HEK293 (cell line): ENCODE results near the gene NAPB.

Source experiments
- CTCF ChIA-PET: fragments of 350-600 bp; formaldehyde crosslinking; extraction: SDS; loops from one replicate; lab custom pipeline; 2021; ENCODE audit warnings: antibody characterized with exemption; lab: Yijun Ruan, JAX
- POLR2A ChIA-PET: fragments of 300-600 bp; formaldehyde crosslinking; extraction: SDS; loops from one replicate; lab custom pipeline; 2020; ENCODE audit warnings: antibody characterized with exemption, inconsistent platforms; lab: Yijun Ruan, JAX
- H3K27ac ChIP-seq: fragments of 200-500 bp; sonication (Bioruptor generic); 2 replicates; pipeline ENCODE4 v1.5.1; 2014; ENCODE audit warnings: low read depth, low read length, control low read depth, inconsistent platforms; ENCODE audit errors: extremely low read depth
- H3K36me3 ChIP-seq, 2 experiments: fragments of 200-500 bp in 1 of 2; sonication (Bioruptor generic) in 1 of 2; 1 replicate in 1 of 2; 2 replicates in 1 of 2; pipeline ENCODE4 v1.5.1; 2014 to 2017; ENCODE audit warnings: inconsistent platforms in 2 of 2, low read length in 2 of 2; ENCODE audit not compliant: control insufficient read depth in 2 of 2, insufficient read depth in 1 of 2
- H3K4me1 ChIP-seq: fragments of 200-500 bp; sonication (Bioruptor generic); 2 replicates; pipeline ENCODE4 v1.5.1; 2014; ENCODE audit warnings: mild to moderate bottlenecking, low read length, inconsistent platforms; ENCODE audit not compliant: control insufficient read depth, insufficient read depth
- H3K4me3 ChIP-seq: 2 replicates; pipeline ENCODE4 v1.5.1; 2011; ENCODE audit warnings: low read depth, mild to moderate bottlenecking, control low read depth, low read length, moderate library complexity
- H3K9me3 ChIP-seq: fragments of 200-500 bp; sonication (Bioruptor generic); 2 replicates; pipeline ENCODE4 v1.5.1; 2014; ENCODE audit warnings: low read depth, low read length, inconsistent platforms; ENCODE audit not compliant: control insufficient read depth, insufficient read depth
- FEZF1 ChIP-seq: fragments of 450-650 bp; formaldehyde crosslinking; IDR thresholded peaks from 2 replicates; pipeline ENCODE4 v1.5.1; 2016; ENCODE audit warnings: missing biosample characterization, missing genetic modification characterization
- GFI1B ChIP-seq: fragments of 450-650 bp; formaldehyde crosslinking; IDR thresholded peaks from 2 replicates; pipeline ENCODE4 v1.5.1; 2016; ENCODE audit warnings: missing biosample characterization, missing genetic modification characterization
- GLIS2 ChIP-seq: fragments of 450-650 bp; formaldehyde crosslinking; IDR thresholded peaks from 2 replicates; pipeline ENCODE4 v1.5.1; 2016; ENCODE audit warnings: missing biosample characterization, missing genetic modification characterization
- SP2 ChIP-seq: fragments of 450-650 bp; formaldehyde crosslinking; IDR thresholded peaks from 2 replicates; pipeline ENCODE4 v1.5.1; 2016; ENCODE audit warnings: missing biosample characterization, missing genetic modification characterization
- WT1 ChIP-seq: fragments of 450-650 bp; formaldehyde crosslinking; IDR thresholded peaks from 2 replicates; pipeline ENCODE4 v1.5.1; 2016; ENCODE audit warnings: missing biosample characterization, missing genetic modification characterization
- ZNF2 ChIP-seq: fragments of 450-650 bp; formaldehyde crosslinking; IDR thresholded peaks from 2 replicates; pipeline ENCODE4 v1.5.1; 2016; ENCODE audit warnings: missing biosample characterization, missing genetic modification characterization
- ZNF239 ChIP-seq: fragments of 450-650 bp; formaldehyde crosslinking; IDR thresholded peaks from 2 replicates; pipeline ENCODE4 v1.5.1; 2016; ENCODE audit warnings: missing biosample characterization, missing genetic modification characterization
- ZNF354C ChIP-seq: fragments of 450-650 bp; formaldehyde crosslinking; IDR thresholded peaks from 2 replicates; pipeline ENCODE4 v1.5.1; 2016; ENCODE audit warnings: missing biosample characterization, missing genetic modification characterization, low read depth, borderline replicate concordance
- ZNF530 ChIP-seq: fragments of 450-650 bp; formaldehyde crosslinking; IDR thresholded peaks from 2 replicates; pipeline ENCODE4 v1.5.1; 2016; ENCODE audit warnings: low read depth, missing biosample characterization, missing genetic modification characterization
- ZNF558 ChIP-seq: fragments of 450-650 bp; formaldehyde crosslinking; IDR thresholded peaks from 2 replicates; pipeline ENCODE4 v1.5.1; 2016; ENCODE audit warnings: missing biosample characterization, missing genetic modification characterization
- ZNF707 ChIP-seq: fragments of 450-650 bp; formaldehyde crosslinking; IDR thresholded peaks from 2 replicates; pipeline ENCODE4 v1.5.1; 2016; ENCODE audit warnings: missing biosample characterization, missing genetic modification characterization
- ZNF768 ChIP-seq: fragments of 450-650 bp; formaldehyde crosslinking; IDR thresholded peaks from 2 replicates; pipeline ENCODE4 v1.5.1; 2018; ENCODE audit warnings: missing biosample characterization, mild to moderate bottlenecking, missing genetic modification characterization
- TF ChIP-seq, protein P1 (sequence below): fragments of 450-650 bp; formaldehyde crosslinking; IDR thresholded peaks from 2 replicates; pipeline ENCODE4 v1.5.1; 2016; ENCODE audit warnings: missing biosample characterization, missing genetic modification characterization
- TF ChIP-seq, protein P2 (sequence below): fragments of 450-650 bp; formaldehyde crosslinking; IDR thresholded peaks from 2 replicates; pipeline ENCODE4 v1.5.1; 2016; ENCODE audit warnings: missing biosample characterization, missing genetic modification characterization, borderline replicate concordance
- TF ChIP-seq, protein P3 (sequence below): fragments of 450-650 bp; formaldehyde crosslinking; optimal IDR thresholded peaks from 2 replicates; pipeline ENCODE3; 2016; ENCODE audit warnings: missing biosample characterization, mild to moderate bottlenecking, missing genetic modification characterization
- TF ChIP-seq, protein P4 (sequence below): fragments of 450-650 bp; formaldehyde crosslinking; IDR thresholded peaks from 2 replicates; pipeline ENCODE4 v1.5.1; 2016; ENCODE audit warnings: missing biosample characterization, missing genetic modification characterization
- TF ChIP-seq, protein P5 (sequence below): fragments of 450-650 bp; formaldehyde crosslinking; IDR thresholded peaks from 2 replicates; pipeline ENCODE4 v1.5.1; 2016; ENCODE audit warnings: missing biosample characterization, missing genetic modification characterization
- TF ChIP-seq, protein P6 (sequence below): fragments of 450-650 bp; formaldehyde crosslinking; IDR thresholded peaks from 2 replicates; pipeline ENCODE4 v1.5.0; 2017; ENCODE audit warnings: missing biosample characterization, missing genetic modification characterization, borderline replicate concordance

Gene NAPB

DNA sequence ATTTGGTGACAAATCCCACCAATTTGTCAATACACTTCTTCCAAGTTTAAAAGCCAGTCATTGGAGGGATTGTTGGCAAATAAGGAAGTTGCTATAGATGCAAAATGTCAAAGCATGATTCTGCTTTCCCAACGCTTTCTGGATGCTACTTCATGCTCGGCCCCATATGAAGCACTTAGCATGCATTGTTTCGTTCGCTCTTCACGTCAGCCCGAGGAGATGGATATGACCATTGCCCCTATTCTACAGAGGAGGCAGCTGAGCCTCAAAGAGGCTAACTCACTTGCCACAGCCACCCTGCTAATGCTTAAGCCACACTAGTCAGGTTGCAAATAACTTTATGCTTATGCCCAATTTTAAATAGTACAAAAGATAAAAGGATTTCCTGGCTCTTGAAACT is 73.5 kb downstream of the NAPB start:
- Histone ChIP-seq H3K27ac (no peak overlapping the region), H3K4me1 (0 out of 2 replicates have a peak, but pooled peaks cover 2% of the 10 kb centered on the region), H3K36me3 (peaks cover 0 to 3% of the 10 kb centered on the region in 2 experiments; a peak in 1 of 3 replicates), H3K4me3 (no peak overlapping the region), H3K9me3 (no peaks in the 10 kb centered on the region)
- CTCF ChIA-PET, result interaction anchor here (1.6 kb wide), 1 partner anchor 10 kb away, joined by 5 read pairs; no protein-coding TSS in a partner anchor
- TF ChIP-seq, protein P1, sequence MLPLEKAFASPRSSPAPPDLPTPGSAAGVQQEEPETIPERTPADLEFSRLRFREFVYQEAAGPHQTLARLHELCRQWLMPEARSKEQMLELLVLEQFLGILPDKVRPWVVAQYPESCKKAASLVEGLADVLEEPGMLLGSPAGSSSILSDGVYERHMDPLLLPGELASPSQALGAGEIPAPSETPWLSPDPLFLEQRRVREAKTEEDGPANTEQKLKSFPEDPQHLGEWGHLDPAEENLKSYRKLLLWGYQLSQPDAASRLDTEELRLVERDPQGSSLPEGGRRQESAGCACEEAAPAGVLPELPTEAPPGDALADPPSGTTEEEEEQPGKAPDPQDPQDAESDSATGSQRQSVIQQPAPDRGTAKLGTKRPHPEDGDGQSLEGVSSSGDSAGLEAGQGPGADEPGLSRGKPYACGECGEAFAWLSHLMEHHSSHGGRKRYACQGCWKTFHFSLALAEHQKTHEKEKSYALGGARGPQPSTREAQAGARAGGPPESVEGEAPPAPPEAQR (tag by site-specific recombination), result no peak
- TF ChIP-seq GLIS2 (tag by site-specific recombination) (no peak), GFI1B (tag by site-specific recombination) (no peak), ZNF558 (tag by site-specific recombination) (no peak), ZNF354C (tag by site-specific recombination) (no peak)
- TF ChIP-seq, protein P2, sequence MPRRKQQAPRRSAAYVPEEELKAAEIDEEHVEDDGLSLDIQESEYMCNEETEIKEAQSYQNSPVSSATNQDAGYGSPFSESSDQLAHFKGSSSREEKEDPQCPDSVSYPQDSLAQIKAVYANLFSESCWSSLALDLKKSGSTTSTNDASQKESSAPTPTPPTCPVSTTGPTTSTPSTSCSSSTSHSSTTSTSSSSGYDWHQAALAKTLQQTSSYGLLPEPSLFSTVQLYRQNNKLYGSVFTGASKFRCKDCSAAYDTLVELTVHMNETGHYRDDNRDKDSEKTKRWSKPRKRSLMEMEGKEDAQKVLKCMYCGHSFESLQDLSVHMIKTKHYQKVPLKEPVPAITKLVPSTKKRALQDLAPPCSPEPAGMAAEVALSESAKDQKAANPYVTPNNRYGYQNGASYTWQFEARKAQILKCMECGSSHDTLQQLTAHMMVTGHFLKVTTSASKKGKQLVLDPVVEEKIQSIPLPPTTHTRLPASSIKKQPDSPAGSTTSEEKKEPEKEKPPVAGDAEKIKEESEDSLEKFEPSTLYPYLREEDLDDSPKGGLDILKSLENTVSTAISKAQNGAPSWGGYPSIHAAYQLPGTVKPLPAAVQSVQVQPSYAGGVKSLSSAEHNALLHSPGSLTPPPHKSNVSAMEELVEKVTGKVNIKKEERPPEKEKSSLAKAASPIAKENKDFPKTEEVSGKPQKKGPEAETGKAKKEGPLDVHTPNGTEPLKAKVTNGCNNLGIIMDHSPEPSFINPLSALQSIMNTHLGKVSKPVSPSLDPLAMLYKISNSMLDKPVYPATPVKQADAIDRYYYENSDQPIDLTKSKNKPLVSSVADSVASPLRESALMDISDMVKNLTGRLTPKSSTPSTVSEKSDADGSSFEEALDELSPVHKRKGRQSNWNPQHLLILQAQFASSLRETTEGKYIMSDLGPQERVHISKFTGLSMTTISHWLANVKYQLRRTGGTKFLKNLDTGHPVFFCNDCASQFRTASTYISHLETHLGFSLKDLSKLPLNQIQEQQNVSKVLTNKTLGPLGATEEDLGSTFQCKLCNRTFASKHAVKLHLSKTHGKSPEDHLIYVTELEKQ (tag by site-specific recombination), result no peak
- TF ChIP-seq, protein P3, sequence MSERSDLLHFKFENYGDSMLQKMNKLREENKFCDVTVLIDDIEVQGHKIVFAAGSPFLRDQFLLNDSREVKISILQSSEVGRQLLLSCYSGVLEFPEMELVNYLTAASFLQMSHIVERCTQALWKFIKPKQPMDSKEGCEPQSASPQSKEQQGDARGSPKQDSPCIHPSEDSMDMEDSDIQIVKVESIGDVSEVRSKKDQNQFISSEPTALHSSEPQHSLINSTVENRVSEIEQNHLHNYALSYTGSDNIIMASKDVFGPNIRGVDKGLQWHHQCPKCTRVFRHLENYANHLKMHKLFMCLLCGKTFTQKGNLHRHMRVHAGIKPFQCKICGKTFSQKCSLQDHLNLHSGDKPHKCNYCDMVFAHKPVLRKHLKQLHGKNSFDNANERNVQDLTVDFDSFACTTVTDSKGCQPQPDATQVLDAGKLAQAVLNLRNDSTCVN (tag by site-specific recombination), result no peak
- TF ChIP-seq, protein P4, sequence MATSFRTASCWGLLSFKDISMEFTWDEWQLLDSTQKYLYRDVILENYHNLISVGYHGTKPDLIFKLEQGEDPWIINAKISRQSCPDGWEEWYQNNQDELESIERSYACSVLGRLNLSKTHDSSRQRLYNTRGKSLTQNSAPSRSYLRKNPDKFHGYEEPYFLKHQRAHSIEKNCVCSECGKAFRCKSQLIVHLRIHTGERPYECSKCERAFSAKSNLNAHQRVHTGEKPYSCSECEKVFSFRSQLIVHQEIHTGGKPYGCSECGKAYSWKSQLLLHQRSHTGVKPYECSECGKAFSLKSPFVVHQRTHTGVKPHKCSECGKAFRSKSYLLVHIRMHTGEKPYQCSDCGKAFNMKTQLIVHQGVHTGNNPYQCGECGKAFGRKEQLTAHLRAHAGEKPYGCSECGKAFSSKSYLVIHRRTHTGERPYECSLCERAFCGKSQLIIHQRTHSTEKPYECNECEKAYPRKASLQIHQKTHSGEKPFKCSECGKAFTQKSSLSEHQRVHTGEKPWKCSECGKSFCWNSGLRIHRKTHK (tag by site-specific recombination), result no peak
- POLR2A ChIA-PET, result interaction anchor here (1.6 kb wide), 1 partner anchor 10 kb away, joined by 5 read pairs; no protein-coding TSS in a partner anchor

DNA sequence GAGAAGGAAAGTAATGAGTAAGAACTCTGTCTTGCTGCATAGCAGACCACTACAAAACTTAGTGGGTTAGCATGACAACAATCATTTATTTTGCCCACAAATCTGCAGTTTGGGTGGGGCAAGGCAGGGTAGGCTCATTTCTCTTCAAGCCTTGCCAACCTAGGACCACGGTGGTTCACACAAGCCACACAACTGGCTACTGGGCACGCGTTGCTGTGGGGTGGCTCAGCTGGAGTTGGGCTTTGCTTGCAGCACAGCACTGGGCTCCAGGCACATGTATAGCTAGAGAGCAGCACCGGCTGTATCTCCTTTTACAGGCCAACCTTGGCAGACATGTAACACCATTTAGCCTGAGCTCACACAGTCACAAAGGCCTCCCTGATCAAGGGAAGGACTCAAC is 75.3 kb downstream of the NAPB start:
- TF ChIP-seq SP2 (tag by site-specific recombination) (no peak), ZNF768 (no peak), GLIS2 (tag by site-specific recombination) (no peak), WT1 (tag by site-specific recombination) (no peak), ZNF239 (tag by site-specific recombination) (no peak), FEZF1 (tag by site-specific recombination) (no peak), ZNF530 (tag by site-specific recombination) (no peak), ZNF707 (tag by site-specific recombination) (no peak), ZNF2 (tag by site-specific recombination) (no peak)
- TF ChIP-seq, protein P5, sequence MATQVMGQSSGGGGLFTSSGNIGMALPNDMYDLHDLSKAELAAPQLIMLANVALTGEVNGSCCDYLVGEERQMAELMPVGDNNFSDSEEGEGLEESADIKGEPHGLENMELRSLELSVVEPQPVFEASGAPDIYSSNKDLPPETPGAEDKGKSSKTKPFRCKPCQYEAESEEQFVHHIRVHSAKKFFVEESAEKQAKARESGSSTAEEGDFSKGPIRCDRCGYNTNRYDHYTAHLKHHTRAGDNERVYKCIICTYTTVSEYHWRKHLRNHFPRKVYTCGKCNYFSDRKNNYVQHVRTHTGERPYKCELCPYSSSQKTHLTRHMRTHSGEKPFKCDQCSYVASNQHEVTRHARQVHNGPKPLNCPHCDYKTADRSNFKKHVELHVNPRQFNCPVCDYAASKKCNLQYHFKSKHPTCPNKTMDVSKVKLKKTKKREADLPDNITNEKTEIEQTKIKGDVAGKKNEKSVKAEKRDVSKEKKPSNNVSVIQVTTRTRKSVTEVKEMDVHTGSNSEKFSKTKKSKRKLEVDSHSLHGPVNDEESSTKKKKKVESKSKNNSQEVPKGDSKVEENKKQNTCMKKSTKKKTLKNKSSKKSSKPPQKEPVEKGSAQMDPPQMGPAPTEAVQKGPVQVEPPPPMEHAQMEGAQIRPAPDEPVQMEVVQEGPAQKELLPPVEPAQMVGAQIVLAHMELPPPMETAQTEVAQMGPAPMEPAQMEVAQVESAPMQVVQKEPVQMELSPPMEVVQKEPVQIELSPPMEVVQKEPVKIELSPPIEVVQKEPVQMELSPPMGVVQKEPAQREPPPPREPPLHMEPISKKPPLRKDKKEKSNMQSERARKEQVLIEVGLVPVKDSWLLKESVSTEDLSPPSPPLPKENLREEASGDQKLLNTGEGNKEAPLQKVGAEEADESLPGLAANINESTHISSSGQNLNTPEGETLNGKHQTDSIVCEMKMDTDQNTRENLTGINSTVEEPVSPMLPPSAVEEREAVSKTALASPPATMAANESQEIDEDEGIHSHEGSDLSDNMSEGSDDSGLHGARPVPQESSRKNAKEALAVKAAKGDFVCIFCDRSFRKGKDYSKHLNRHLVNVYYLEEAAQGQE, result no peak
- TF ChIP-seq, protein P6, sequence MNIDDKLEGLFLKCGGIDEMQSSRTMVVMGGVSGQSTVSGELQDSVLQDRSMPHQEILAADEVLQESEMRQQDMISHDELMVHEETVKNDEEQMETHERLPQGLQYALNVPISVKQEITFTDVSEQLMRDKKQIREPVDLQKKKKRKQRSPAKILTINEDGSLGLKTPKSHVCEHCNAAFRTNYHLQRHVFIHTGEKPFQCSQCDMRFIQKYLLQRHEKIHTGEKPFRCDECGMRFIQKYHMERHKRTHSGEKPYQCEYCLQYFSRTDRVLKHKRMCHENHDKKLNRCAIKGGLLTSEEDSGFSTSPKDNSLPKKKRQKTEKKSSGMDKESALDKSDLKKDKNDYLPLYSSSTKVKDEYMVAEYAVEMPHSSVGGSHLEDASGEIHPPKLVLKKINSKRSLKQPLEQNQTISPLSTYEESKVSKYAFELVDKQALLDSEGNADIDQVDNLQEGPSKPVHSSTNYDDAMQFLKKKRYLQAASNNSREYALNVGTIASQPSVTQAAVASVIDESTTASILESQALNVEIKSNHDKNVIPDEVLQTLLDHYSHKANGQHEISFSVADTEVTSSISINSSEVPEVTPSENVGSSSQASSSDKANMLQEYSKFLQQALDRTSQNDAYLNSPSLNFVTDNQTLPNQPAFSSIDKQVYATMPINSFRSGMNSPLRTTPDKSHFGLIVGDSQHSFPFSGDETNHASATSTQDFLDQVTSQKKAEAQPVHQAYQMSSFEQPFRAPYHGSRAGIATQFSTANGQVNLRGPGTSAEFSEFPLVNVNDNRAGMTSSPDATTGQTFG, result no peak
- ChIA-PET CTCF (interaction anchor here (0.7 to 1.6 kb wide), 2 partner anchors 9 to 295 kb away, joined by 3 to 5 read pairs; no protein-coding TSS in a partner anchor), POLR2A (interaction anchor here (1.1 kb wide), 1 partner anchor 9 kb away, joined by 3 read pairs; no protein-coding TSS in a partner anchor)
- Histone ChIP-seq H3K4me3 (no peak overlapping the region), H3K36me3 (no peaks in the 10 kb centered on the region), H3K9me3 (no peaks in the 10 kb centered on the region), H3K4me1 (no peaks in the 10 kb centered on the region), H3K27ac (no peak overlapping the region)
